ENCODE measurements around the gene CD59.

The CD59 gene

DNA sequence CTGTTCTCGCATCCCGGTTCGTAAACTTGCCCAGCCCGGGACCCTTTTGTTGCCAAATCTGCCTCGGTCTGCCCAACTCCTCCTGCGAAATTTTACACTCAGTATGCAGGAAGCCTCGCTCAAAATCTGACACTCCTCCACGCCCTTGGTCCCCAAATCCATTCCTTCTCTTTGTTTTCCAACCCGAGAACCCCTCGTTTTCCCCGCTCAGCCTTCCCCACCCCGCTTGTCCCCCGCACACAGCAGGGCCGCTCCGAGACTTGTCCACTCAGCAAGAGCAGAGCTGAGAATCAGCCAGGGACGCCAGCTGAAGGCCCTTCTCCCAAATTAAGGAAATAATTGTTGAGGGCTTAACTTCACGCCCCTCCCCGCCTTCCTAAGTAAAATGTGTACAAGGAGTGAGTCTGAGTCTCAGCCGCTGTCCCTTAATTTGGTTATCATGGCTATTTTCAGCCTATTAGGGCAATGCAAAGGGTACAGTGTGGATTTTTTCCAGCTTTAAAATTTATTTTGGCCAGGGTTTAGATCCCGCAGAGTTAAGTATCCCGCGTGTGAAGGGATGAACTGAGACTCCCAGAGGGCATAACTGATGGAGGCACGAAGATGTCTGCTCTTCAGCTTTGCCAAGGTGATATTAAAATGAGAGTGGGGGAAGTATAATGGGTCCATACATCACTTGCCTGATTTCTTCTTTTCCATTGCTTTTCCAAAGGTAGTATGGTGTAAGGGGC, 38.7 kb upstream of the CD59 start:
- TF ChIP-seq, protein P1, sequence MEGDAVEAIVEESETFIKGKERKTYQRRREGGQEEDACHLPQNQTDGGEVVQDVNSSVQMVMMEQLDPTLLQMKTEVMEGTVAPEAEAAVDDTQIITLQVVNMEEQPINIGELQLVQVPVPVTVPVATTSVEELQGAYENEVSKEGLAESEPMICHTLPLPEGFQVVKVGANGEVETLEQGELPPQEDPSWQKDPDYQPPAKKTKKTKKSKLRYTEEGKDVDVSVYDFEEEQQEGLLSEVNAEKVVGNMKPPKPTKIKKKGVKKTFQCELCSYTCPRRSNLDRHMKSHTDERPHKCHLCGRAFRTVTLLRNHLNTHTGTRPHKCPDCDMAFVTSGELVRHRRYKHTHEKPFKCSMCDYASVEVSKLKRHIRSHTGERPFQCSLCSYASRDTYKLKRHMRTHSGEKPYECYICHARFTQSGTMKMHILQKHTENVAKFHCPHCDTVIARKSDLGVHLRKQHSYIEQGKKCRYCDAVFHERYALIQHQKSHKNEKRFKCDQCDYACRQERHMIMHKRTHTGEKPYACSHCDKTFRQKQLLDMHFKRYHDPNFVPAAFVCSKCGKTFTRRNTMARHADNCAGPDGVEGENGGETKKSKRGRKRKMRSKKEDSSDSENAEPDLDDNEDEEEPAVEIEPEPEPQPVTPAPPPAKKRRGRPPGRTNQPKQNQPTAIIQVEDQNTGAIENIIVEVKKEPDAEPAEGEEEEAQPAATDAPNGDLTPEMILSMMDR (IDR thresholded peaks at IDR 0.05; ENCODE audit: insufficient read depth, missing control alignments) = no peak
- DNase-seq (ENCODE audit: insufficient read length, low spot score) = no peak
- no peak for FAIRE-seq

DNA sequence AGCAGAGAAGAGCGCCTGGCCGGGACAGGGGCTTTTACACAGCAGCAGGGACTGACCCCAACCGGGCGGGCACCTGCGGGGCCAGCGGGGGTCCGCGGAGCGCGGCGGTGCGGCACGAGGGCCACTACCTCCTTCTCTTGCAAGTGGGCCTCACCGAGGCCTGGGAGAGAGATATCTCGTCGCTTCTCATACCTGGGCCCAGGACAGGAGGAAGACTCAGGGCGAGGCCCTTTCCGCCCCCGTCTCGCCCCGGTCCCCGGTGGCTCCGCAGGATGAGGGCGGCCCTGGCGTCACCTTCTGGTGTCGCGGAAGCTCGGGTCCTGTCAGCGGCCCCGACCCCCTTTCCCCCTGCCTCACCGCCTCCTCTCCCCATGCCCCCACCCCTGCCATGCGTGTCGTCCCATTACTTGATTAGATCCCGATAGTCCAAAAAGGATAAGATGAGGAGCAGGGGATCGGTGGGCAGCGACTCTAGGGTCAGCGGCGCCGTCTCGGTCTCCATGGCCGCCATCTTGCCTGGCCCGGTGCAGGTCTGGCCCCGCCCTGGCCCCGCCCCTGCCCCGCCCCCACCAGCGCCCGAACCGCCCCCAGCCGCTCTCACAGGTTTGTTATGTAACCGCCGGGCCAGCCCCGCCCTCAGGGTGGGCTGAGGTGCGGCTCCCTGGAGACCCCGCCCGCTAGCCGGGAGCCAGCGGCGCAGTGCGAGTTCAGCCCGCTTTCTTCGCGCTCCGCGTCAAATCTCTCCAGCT, 37.9 kb upstream of the CD59 start, which contains the start of gene FBXO3:
TSS of gene FBXO3 (minus strand) at position 534 of the 749 bp plus-strand sequence. CDS start at position 511, 23 bp downstream.
- peak; percentile 89 for DNase-seq (ENCODE audit: insufficient read length, low spot score)
- TF ChIP-seq, protein P1 (IDR thresholded peaks at IDR 0.05; ENCODE audit: insufficient read depth, missing control alignments) = no peak
- FAIRE-seq = no peak

DNA sequence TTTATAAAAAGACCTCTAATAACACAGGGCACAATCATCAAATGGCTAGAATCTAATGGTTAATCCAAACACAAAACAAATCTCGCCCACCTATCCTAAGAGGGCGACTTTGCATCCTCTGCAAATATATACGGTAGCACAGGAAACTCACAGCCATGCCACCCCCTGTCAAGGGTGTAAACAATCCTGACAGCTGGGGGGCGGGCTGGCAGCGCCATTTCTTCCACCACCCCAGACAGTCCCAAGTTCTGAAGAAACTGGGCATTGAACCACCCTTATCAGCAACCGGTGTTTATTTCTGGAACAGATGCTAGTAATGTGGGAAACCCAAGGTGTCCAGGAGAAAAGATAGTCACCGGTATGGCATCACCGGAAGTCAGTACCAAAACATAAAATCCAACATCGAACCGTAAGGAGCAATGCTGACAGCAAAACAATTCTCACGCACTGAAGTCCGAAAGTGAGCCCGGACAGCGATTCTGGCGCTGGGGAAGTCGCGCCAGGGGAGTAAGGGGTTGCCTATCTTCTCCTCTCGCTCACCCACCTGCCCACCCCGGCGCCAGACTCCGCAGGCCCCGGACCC, 37.3 kb upstream of the CD59 start:
- FAIRE-seq = no peak
- TF ChIP-seq, protein P1 (IDR thresholded peaks at IDR 0.05; ENCODE audit: insufficient read depth, missing control alignments) = no peak
- DNase-seq (ENCODE audit: insufficient read length, low spot score) = no peak

DNA sequence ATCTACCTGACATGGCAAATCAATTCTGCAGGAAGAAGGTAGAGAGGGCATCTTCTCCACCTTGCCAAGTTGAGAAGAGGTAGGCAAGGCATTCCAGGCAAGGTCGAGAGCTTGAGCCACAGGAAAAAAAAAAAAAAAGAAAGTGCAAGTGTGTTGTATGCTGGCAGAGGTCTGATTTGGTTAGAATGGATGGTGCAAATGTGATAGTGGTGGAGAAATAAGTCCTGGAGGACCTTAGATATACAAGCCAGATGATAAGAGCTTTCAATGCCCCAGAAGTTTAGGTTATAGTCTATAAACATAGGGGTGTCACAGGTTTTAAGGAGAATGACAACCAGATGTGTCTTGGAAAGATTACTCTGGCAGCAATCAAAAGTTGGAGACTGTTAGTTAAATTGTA, 36.6 kb upstream of the CD59 start:
- TF ChIP-seq, protein P1 (IDR thresholded peaks at IDR 0.05; ENCODE audit: insufficient read depth, missing control alignments) = no peak
- DNase-seq (ENCODE audit: insufficient read length, low spot score) (no peak), FAIRE-seq (no peak)

DNA sequence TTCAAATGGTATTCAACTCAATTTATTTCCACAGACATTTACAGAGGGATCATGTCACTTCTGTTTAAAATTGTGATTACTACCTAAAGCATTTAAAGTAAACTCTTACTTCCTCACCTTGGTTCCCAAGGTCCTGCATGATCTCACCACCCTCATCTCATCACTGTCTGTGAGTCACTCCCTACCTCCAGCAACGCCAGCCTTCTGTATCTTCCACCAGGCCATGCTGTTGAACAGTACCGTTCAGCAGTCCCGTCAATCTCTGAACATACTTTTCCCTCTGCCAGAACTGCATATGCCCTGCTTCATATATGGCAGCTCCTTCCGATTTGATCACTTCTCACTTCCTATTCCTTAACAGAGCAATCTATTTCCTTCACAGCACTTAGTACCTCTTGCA, 36.1 kb upstream of the CD59 start:
- DNase-seq (ENCODE audit: insufficient read length, low spot score) = no peak
- TF ChIP-seq, protein P1 (IDR thresholded peaks at IDR 0.05; ENCODE audit: insufficient read depth, missing control alignments) = no peak
- FAIRE-seq = no peak

DNA sequence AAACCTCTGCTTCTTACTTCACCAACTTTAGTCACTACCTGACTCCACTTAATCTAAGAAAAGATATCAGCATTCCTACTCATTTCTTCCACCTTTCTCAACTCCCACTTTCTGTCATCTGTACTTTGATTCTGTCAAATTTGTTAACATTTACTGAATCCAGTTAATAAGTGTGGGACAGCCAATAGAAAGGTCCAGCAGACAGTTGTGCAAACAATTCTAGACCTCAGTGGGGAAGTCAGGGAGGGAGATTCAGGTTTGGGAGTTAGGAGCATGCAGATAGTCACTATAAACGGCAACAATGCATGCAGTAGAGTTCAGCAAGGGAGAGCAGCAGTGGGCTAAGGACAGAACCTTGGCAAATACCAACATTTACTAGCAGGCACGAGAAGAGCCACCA, 34.0 kb upstream of the CD59 start:
- no peak for DNase-seq (ENCODE audit: insufficient read length, low spot score)
- TF ChIP-seq, protein P1 (IDR thresholded peaks at IDR 0.05; ENCODE audit: insufficient read depth, missing control alignments) = no peak
- no peak for FAIRE-seq
